K562 (cell line): ENCODE data around the gene WFIKKN2. TPM values are rescaled to one million over a fixed set of nuclear protein-coding genes. Genes with fewer than 3 reads are reported as not detected.

Experiments
- ATAC-seq: fragments of 200-7000 bp; cut with Tn5 transposase; 3 replicates; pipeline ENCODE4 v1.9.1; 2020; ENCODE audit warnings: moderate library complexity
- BruUV-seq: library from RNA; stranded (reverse); fragments of 400-500 nt; replicated peaks from 2 replicates; lab custom pipeline; 2021; lab: Mats Ljungman, UMichigan
- CTCF ChIA-PET: fragments of 300-600 bp; formaldehyde crosslinking; extraction: SDS; loops from one replicate; lab custom pipeline; 2021; ENCODE audit warnings: low intra/inter-chr PET ratio; lab: Yijun Ruan, JAX
- POLR2A ChIA-PET: fragments of 300-600, 350-650 bp; sonication (Branson Sonifier 250); formaldehyde crosslinking; extraction: SDS; loops from one replicate; lab custom pipeline; 2021; ENCODE audit warnings: antibody characterized with exemption, inconsistent platforms; lab: Yijun Ruan, JAX
- DNase-seq, 4 experiments: peaks; one replicate each; pipeline versions ENCODE4 v3.0.0 to v3.0.0-alpha.2; 2011 to 2018; ENCODE audit warnings: low spot score in 3 of 4, mixed read lengths in 3 of 4; ENCODE audit errors: extremely low read depth in 1 of 4
- FAIRE-seq: peaks from 2 replicates; lab custom pipeline; 2011; peaks lifted over from hg19 to GRCh38; lab: Jason Lieb, UNC
- H2AFZ ChIP-seq: 2 replicates; pipeline ENCODE4 v1.6.0; 2011; ENCODE audit warnings: low read depth, low read length, control low read depth, inconsistent platforms
- H3K27ac ChIP-seq: fragments of 200-600 bp; 3 replicates; pipeline ENCODE4 v1.8.0; 2011; ENCODE audit warnings: low read depth, mild to moderate bottlenecking, control low read depth, inconsistent platforms, low read length, moderate library complexity, mixed read lengths; ENCODE audit errors: extremely low read depth
- H3K27me3 ChIP-seq, 2 experiments: fragments of 300-600 bp in 1 of 2; 2 replicates in 1 of 2; 3 replicates in 1 of 2; pipeline versions ENCODE4 v1.6.0 to v1.8.0; 2011; ENCODE audit warnings: inconsistent platforms in 2 of 2, low read length in 2 of 2, mild to moderate bottlenecking in 1 of 2, mixed read lengths in 1 of 2, moderate library complexity in 1 of 2; ENCODE audit not compliant: control insufficient read depth in 2 of 2, insufficient read depth in 2 of 2
- H3K36me3 ChIP-seq: fragments of 300-600 bp; 3 replicates; pipeline ENCODE4 v1.8.0; 2011; ENCODE audit warnings: mild to moderate bottlenecking, low read length, inconsistent platforms; ENCODE audit not compliant: control insufficient read depth, insufficient read depth
- H3K4me1 ChIP-seq, 2 experiments: fragments of 200-600 bp in 1 of 2; replicated peaks in 1 of 2; 2 replicates in 1 of 2; 3 replicates in 1 of 2; pipeline versions ENCODE4 v1.5.1 to v1.8.0; 2011; ENCODE audit warnings: inconsistent platforms in 2 of 2, low read length in 2 of 2, mild to moderate bottlenecking in 1 of 2, mixed read lengths in 1 of 2, moderate library complexity in 1 of 2; ENCODE audit not compliant: control insufficient read depth in 2 of 2, insufficient read depth in 2 of 2
- H3K4me2 ChIP-seq: 2 replicates; pipeline ENCODE4 v1.6.1; 2011; ENCODE audit warnings: low read length, control low read depth, inconsistent platforms, mixed read lengths; ENCODE audit not compliant: insufficient read depth
- H3K4me3 ChIP-seq: fragments of 200-600 bp; sonication (generic), shearing (Covaris generic); 2 replicates; pipeline ENCODE4 v1.5.1; 2016; ENCODE audit warnings: control low read depth, inconsistent platforms
- H3K79me2 ChIP-seq: fragments of 200-600 bp; 3 replicates; pipeline ENCODE4 v1.8.0; 2011; ENCODE audit warnings: low read length, inconsistent platforms; ENCODE audit not compliant: control insufficient read depth, insufficient read depth
- H3K9ac ChIP-seq, 2 experiments: 2 replicates each; pipeline versions ENCODE4 v1.6.0 to v1.6.1; 2011; ENCODE audit warnings: low read depth in 2 of 2, low read length in 2 of 2, control low read depth in 1 of 2, inconsistent platforms in 1 of 2, mild to moderate bottlenecking in 1 of 2, mixed read lengths in 1 of 2; ENCODE audit not compliant: insufficient read depth in 1 of 2
- H3K9me1 ChIP-seq: one replicate; pipeline ENCODE4 v1.6.0; 2011; ENCODE audit warnings: inconsistent platforms, mild to moderate bottlenecking, low read length, moderate library complexity; ENCODE audit not compliant: control insufficient read depth, insufficient read depth
- H3K9me3 ChIP-seq: replicated peaks from 2 replicates; pipeline ENCODE4 v1.5.1; 2011; ENCODE audit warnings: low read depth, low read length, inconsistent platforms; ENCODE audit not compliant: control insufficient read depth, insufficient read depth
- H4K20me1 ChIP-seq: replicated peaks from 2 replicates; pipeline ENCODE4 v1.6.1; 2011; ENCODE audit warnings: low read length, inconsistent platforms, mixed read lengths; ENCODE audit not compliant: control insufficient read depth, insufficient read depth
- BDP1 ChIP-seq: IDR thresholded peaks from 3 replicates; pipeline ENCODE4 v1.6.1; 2011; ENCODE audit not compliant: insufficient read length, insufficient read depth
- CBFA2T3 ChIP-seq: fragments of 450-650 bp; IDR thresholded peaks from 2 replicates; pipeline ENCODE4 v1.6.1; 2017
- ETV1 ChIP-seq: fragments of 450-650 bp; conservative IDR thresholded peaks from 2 replicates; pipeline ENCODE4 v1.6.1; 2016; ENCODE audit warnings: missing genetic modification characterization, control low read depth, low read depth, missing compliant biosample characterization
- FOXA1 ChIP-seq: fragments of 450-650 bp; IDR thresholded peaks from 2 replicates; pipeline ENCODE4 v1.6.1; 2016; ENCODE audit warnings: mild to moderate bottlenecking, borderline replicate concordance
- POU5F1 ChIP-seq: fragments of 150-350 bp; IDR thresholded peaks from 2 replicates; pipeline ENCODE4 v1.6.1; 2014; ENCODE audit warnings: borderline replicate concordance, low read length, low read depth, mild to moderate bottlenecking; ENCODE audit not compliant: partially characterized antibody
- TARDBP ChIP-seq: fragments of 450-650 bp; IDR thresholded peaks from 2 replicates; pipeline ENCODE4 v1.6.1; 2016
- ZNF175 ChIP-seq: fragments of 200-800 bp; sonication (Bioruptor generic); IDR thresholded peaks from 2 replicates; pipeline ENCODE4 v1.6.1; 2016; ENCODE audit warnings: low read depth, mild to moderate bottlenecking, missing genetic modification characterization, missing compliant biosample characterization
- WGBS: fragments of 100-300 bp; shearing (Covaris generic); methylation state at CpG from one replicate; pipeline ENCODE4 v1.1.6; 2016; ENCODE audit warnings: low coverage, mixed read lengths; ENCODE audit not compliant: insufficient coverage; ENCODE audit errors: missing lambda C conversion rate; 5-methylcytosine and 5-hydroxymethylcytosine counted together
- in situ Hi-C: fragments of 300-500 bp; cut with MboI; formaldehyde crosslinking; loops from 4 replicates; pipeline ENCODE4 v1.15.0; 2018; ENCODE audit warnings: inconsistent platforms, mixed read lengths
- intact Hi-C: fragments of 100-400 bp; cut with micrococcal nuclease; formaldehyde crosslinking; loops from 2 replicates; pipeline ENCODE4 v1.14.2; 2022
- polyA plus RNA-seq, 8 experiments: library from polyadenylated mRNA; depleted of rRNA in 4 of 8; stranded (reverse) in 5 of 8; unstranded in 3 of 8; fragments of >200 nt; fragmentation: Nextera tagmentation in 2 of 8; fragmentation: Illumina TruSeq in 1 of 8; extraction: Ambion mirVana in 2 of 8; extraction: Trizol in 1 of 8; gene quantifications; 2 replicates each; pipeline versions ENCODE4 v1.2.1 to v1.2.3, GENCODE V29; 2011 to 2014; ENCODE audit warnings: inconsistent platforms in 1 of 8, missing spikeins in 1 of 8
- total RNA-seq, 7 experiments: library from RNA; depleted of rRNA in 6 of 7; stranded (reverse); fragments of >200 nt in 6 of 7; fragmentation: Illumina TruSeq in 2 of 7; extraction: Trizol in 2 of 7; gene quantifications; 2 replicates each; pipeline versions ENCODE4 v1.2.1 to v1.2.3, GENCODE V29; 2011 to 2021; ENCODE audit warnings: low replicate concordance in 1 of 7
- TF ChIP-seq, protein P1 (sequence below), 2 experiments: fragments of 150-350 bp in 1 of 2; IDR thresholded peaks; 2 replicates each; pipeline ENCODE4 v1.6.1; 2012 to 2016; ENCODE audit warnings: low read depth in 2 of 2, low read length in 2 of 2, mild to moderate bottlenecking in 1 of 2, moderate library complexity in 1 of 2
- TF ChIP-seq, protein P2 (sequence below): fragments of 250-450 bp; sonication (Bioruptor Pico); IDR thresholded peaks from 2 replicates; pipeline ENCODE4 v1.8.0; 2022; ENCODE audit warnings: moderate library complexity, mild to moderate bottlenecking, inconsistent platforms
- TF ChIP-seq, protein P3 (sequence below): sonication (generic); formaldehyde crosslinking; IDR thresholded peaks from 2 replicates; pipeline ENCODE4 v1.8.0; 2022; ENCODE audit warnings: missing genetic modification reagents, mild to moderate bottlenecking, moderate library complexity, borderline replicate concordance
- TF ChIP-seq, protein P4 (sequence below): fragments of 200-800 bp; sonication (Bioruptor generic); IDR thresholded peaks from 2 replicates; pipeline ENCODE4 v1.6.1; 2017; ENCODE audit warnings: missing genetic modification characterization, missing compliant biosample characterization
- TF ChIP-seq, protein P5 (sequence below): sonication (generic); formaldehyde crosslinking; IDR thresholded peaks from 2 replicates; pipeline ENCODE4 v1.9.0; 2022; ENCODE audit warnings: mild to moderate bottlenecking, missing genetic modification reagents

The WFIKKN2 gene
- total and polyA plus RNA-seq, 9 of the 15 experiments (the other 6 are each of a cell fraction or from before 2014, with no cell fraction given) = 0.07 TPM; not detected in 8

DNA sequence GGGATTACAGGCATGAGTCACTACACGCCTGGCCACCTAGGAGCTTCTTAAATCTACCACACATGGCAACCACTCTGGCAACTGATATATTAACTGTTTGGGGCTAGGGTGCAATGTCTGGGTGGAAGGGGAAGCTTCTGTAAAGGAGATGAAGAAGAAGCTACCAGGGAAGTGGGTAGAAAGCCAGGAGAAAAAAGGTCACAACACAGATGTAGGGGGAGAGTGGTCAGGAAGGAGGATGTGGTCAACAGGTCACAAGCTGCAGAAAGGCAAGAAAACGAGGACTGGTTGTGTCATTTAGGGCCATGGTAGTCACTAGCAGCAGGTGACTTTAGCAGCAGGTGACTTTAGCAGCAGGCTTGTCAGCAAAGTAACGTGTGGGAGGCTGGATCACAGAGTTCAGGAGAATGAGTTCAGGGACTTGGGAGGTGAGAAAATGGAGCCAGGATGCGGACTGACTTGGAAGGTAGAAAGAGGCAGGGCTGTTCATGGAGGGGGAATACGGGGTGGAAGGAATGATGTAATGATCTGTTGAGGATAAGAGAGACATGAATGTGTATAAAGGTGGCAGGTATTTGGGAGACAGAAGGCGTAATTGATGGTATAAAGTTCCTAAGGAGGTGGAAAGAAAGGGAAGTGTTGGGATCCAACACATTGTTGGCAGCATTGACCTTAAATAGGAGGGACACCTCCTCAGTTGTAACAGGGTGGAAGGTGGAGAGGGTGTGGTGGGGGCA is 16.3 kb upstream of the WFIKKN2 start:
- 28% methylated on average over 6 of the region's 6 CpGs for WGBS
- ATAC-seq = no peak
- no peak overlapping the region for H3K27ac ChIP-seq
- intact Hi-C loops (no loop called here), in situ Hi-C loops (no loop called here)
- H3K9ac ChIP-seq = no peak overlapping the region
- no peaks in the 10 kb centered on the region for H4K20me1 ChIP-seq
- no peak for FAIRE-seq
- BruUV-seq = no TSS peak
- H3K9me3 ChIP-seq = no peaks in the 10 kb centered on the region
- H3K4me1 ChIP-seq = peaks cover 3 to 6% of the 10 kb centered on the region in 2 experiments; a peak in 3 of 5 replicates
- ChIA-PET CTCF (no interaction called here), POLR2A (interaction anchor here (0.6 kb wide), 2 partner anchors 33 to 165 kb away, joined by 3 read pairs; no protein-coding TSS in a partner anchor)
- H3K27me3 ChIP-seq = no peaks in the 10 kb centered on the region
- no peak overlapping the region for H3K4me2 ChIP-seq
- H3K9me1 ChIP-seq = no peaks in the 10 kb centered on the region
- no peaks in the 10 kb centered on the region for H3K36me3 ChIP-seq
- no peak overlapping the region for H3K4me3 ChIP-seq
- H2AFZ ChIP-seq = no peak overlapping the region
- no peak for DNase-seq
- no peaks in the 10 kb centered on the region for H3K79me2 ChIP-seq
- TF ChIP-seq ZNF175 (CRISPR knock-in tag) (no peak), BDP1 (no peak), ETV1 (tag) (no peak), CBFA2T3 (0 out of 2 replicates have a peak, but pooled peaks have one; percentile 11), FOXA1 (no peak), POU5F1 (no peak), TARDBP (no peak)
- TF ChIP-seq, protein P1, sequence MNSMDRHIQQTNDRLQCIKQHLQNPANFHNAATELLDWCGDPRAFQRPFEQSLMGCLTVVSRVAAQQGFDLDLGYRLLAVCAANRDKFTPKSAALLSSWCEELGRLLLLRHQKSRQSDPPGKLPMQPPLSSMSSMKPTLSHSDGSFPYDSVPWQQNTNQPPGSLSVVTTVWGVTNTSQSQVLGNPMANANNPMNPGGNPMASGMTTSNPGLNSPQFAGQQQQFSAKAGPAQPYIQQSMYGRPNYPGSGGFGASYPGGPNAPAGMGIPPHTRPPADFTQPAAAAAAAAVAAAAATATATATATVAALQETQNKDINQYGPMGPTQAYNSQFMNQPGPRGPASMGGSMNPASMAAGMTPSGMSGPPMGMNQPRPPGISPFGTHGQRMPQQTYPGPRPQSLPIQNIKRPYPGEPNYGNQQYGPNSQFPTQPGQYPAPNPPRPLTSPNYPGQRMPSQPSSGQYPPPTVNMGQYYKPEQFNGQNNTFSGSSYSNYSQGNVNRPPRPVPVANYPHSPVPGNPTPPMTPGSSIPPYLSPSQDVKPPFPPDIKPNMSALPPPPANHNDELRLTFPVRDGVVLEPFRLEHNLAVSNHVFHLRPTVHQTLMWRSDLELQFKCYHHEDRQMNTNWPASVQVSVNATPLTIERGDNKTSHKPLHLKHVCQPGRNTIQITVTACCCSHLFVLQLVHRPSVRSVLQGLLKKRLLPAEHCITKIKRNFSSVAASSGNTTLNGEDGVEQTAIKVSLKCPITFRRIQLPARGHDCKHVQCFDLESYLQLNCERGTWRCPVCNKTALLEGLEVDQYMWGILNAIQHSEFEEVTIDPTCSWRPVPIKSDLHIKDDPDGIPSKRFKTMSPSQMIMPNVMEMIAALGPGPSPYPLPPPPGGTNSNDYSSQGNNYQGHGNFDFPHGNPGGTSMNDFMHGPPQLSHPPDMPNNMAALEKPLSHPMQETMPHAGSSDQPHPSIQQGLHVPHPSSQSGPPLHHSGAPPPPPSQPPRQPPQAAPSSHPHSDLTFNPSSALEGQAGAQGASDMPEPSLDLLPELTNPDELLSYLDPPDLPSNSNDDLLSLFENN (IDR thresholded peaks at IDR 0.05; ENCODE audit: low read depth in 2 of 2, low read length in 2 of 2) = no peak
- TF ChIP-seq, protein P2, sequence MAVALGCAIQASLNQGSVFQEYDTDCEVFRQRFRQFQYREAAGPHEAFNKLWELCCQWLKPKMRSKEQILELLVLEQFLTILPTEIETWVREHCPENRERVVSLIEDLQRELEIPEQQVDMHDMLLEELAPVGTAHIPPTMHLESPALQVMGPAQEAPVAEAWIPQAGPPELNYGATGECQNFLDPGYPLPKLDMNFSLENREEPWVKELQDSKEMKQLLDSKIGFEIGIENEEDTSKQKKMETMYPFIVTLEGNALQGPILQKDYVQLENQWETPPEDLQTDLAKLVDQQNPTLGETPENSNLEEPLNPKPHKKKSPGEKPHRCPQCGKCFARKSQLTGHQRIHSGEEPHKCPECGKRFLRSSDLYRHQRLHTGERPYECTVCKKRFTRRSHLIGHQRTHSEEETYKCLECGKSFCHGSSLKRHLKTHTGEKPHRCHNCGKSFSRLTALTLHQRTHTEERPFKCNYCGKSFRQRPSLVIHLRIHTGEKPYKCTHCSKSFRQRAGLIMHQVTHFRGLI (CRISPR knock-in tag) = no peak
- TF ChIP-seq, protein P3, sequence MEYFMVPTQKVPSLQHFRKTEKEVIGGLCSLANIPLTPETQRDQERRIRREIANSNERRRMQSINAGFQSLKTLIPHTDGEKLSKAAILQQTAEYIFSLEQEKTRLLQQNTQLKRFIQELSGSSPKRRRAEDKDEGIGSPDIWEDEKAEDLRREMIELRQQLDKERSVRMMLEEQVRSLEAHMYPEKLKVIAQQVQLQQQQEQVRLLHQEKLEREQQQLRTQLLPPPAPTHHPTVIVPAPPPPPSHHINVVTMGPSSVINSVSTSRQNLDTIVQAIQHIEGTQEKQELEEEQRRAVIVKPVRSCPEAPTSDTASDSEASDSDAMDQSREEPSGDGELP = no peak
- TF ChIP-seq, protein P4, sequence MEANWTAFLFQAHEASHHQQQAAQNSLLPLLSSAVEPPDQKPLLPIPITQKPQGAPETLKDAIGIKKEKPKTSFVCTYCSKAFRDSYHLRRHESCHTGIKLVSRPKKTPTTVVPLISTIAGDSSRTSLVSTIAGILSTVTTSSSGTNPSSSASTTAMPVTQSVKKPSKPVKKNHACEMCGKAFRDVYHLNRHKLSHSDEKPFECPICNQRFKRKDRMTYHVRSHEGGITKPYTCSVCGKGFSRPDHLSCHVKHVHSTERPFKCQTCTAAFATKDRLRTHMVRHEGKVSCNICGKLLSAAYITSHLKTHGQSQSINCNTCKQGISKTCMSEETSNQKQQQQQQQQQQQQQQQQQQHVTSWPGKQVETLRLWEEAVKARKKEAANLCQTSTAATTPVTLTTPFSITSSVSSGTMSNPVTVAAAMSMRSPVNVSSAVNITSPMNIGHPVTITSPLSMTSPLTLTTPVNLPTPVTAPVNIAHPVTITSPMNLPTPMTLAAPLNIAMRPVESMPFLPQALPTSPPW (CRISPR knock-in tag) = no peak
- TF ChIP-seq, protein P5, sequence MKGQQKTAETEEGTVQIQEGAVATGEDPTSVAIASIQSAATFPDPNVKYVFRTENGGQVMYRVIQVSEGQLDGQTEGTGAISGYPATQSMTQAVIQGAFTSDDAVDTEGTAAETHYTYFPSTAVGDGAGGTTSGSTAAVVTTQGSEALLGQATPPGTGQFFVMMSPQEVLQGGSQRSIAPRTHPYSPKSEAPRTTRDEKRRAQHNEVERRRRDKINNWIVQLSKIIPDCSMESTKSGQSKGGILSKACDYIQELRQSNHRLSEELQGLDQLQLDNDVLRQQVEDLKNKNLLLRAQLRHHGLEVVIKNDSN (CRISPR knock-in tag) = peak; percentile 76
